ENCODE results near the gene KCTD16.

KCTD16 gene

GRCh38 chr5:144125163-144125726 lies 45.4 kb upstream of the KCTD16 start:
- Histone ChIP-seq H3K4me3 (ENCODE audit: low read depth, low read length) (no peak overlapping the region), H3K14ac (ENCODE audit: low read length) (no peak overlapping the region), H3K23ac (ENCODE audit: low read length) (no peak overlapping the region), H2BK12ac (ENCODE audit: low read length) (no peak overlapping the region), H4K91ac (ENCODE audit: low read depth, low read length) (no peak overlapping the region), H3K18ac (ENCODE audit: low read length) (no peak overlapping the region), H3K9ac (ENCODE audit: low read length) (no peak overlapping the region), H3K27me3 (ENCODE audit: insufficient read depth, low read length) (no peaks in the 10 kb centered on the region), H2AK5ac (ENCODE audit: low read length) (no peak overlapping the region), H3K79me1 (ENCODE audit: low read length) (no peaks in the 10 kb centered on the region), H2AFZ (ENCODE audit: insufficient read depth, low read length, poor library complexity) (no peak overlapping the region), H3K4me1 (ENCODE audit: control insufficient read depth in 1 of 2, insufficient read depth in 2 of 2, low read length in 2 of 2) (no peaks in the 10 kb centered on the region), H3K79me2 (ENCODE audit: control insufficient read depth, insufficient read depth, low read length, poor library complexity) (no peaks in the 10 kb centered on the region), H3K9me3 (ENCODE audit: insufficient read depth, low read depth, low read length) (no peaks in the 10 kb centered on the region), H2BK120ac (ENCODE audit: insufficient read depth, low read length, poor library complexity) (no peak overlapping the region), H2BK5ac (ENCODE audit: low read depth, low read length, poor library complexity) (no peak overlapping the region), H3K4ac (ENCODE audit: low read depth, low read length) (no peak overlapping the region), H4K12ac (ENCODE audit: low read depth, low read length) (no peak overlapping the region), H3K36me3 (ENCODE audit: control insufficient read depth in 1 of 2, insufficient read depth in 2 of 2, low read length in 2 of 2) (no peaks in the 10 kb centered on the region), H3K4me2 (ENCODE audit: low read length) (no peak overlapping the region), H4K8ac (ENCODE audit: low read depth, low read length) (no peak overlapping the region), H3K27ac (ENCODE audit: low read depth, low read length) (no peak overlapping the region)
- DNase-seq: no peak
- WGBS (ENCODE audit: extremely low coverage, insufficient coverage, insufficient read length): no CpG with 5 or more reads among the region's 4 CpGs

- no peaks in the 10 kb centered on the region for H3K9me3 ChIP-seq (ENCODE audit: insufficient read depth, low read depth, low read length)
- H2AK5ac ChIP-seq (ENCODE audit: low read length): no peak overlapping the region
- no peak overlapping the region for H3K4me3 ChIP-seq (ENCODE audit: low read depth, low read length)
- H2BK12ac ChIP-seq (ENCODE audit: low read length): no peak overlapping the region
- no peak overlapping the region for H3K18ac ChIP-seq (ENCODE audit: low read length)
- no CpG with 5 or more reads among the region's 4 CpGs for WGBS (ENCODE audit: extremely low coverage, insufficient coverage, insufficient read length)
- no peak overlapping the region for H3K27ac ChIP-seq (ENCODE audit: low read depth, low read length)
- no peaks in the 10 kb centered on the region for H3K4me1 ChIP-seq (ENCODE audit: control insufficient read depth in 1 of 2, insufficient read depth in 2 of 2, low read length in 2 of 2)
- no peak overlapping the region for H4K91ac ChIP-seq (ENCODE audit: low read depth, low read length)
- no peak overlapping the region for H3K9ac ChIP-seq (ENCODE audit: low read length)
- no peak overlapping the region for H3K23ac ChIP-seq (ENCODE audit: low read length)
- no peak overlapping the region for H2AFZ ChIP-seq (ENCODE audit: insufficient read depth, low read length, poor library complexity)
- H4K12ac ChIP-seq (ENCODE audit: low read depth, low read length): no peak overlapping the region
- H3K4ac ChIP-seq (ENCODE audit: low read depth, low read length): no peak overlapping the region
- H3K27me3 ChIP-seq (ENCODE audit: insufficient read depth, low read length): no peaks in the 10 kb centered on the region
- H3K14ac ChIP-seq (ENCODE audit: low read length): no peak overlapping the region
- no peak overlapping the region for H2BK120ac ChIP-seq (ENCODE audit: insufficient read depth, low read length, poor library complexity)
- DNase-seq: no peak
- no peaks in the 10 kb centered on the region for H3K79me1 ChIP-seq (ENCODE audit: low read length)
- H3K4me2 ChIP-seq (ENCODE audit: low read length): no peak overlapping the region
- H4K8ac ChIP-seq (ENCODE audit: low read depth, low read length): no peak overlapping the region
- H2BK5ac ChIP-seq (ENCODE audit: low read depth, low read length, poor library complexity): no peak overlapping the region
- no peaks in the 10 kb centered on the region for H3K79me2 ChIP-seq (ENCODE audit: control insufficient read depth, insufficient read depth, low read length, poor library complexity)
- H3K36me3 ChIP-seq (ENCODE audit: control insufficient read depth in 1 of 2, insufficient read depth in 2 of 2, low read length in 2 of 2): no peaks in the 10 kb centered on the region
Observed at GRCh38 chr5:144126707-144127106, 44.0 kb upstream of the KCTD16 start.

- no peak overlapping the region for H4K12ac ChIP-seq (ENCODE audit: low read depth, low read length)
- H3K27ac ChIP-seq (ENCODE audit: low read depth, low read length): no peak overlapping the region
- H2BK12ac ChIP-seq (ENCODE audit: low read length): no peak overlapping the region
- H2BK120ac ChIP-seq (ENCODE audit: insufficient read depth, low read length, poor library complexity): no peak overlapping the region
- H3K4me3 ChIP-seq (ENCODE audit: low read depth, low read length): no peak overlapping the region
- no peak overlapping the region for H4K91ac ChIP-seq (ENCODE audit: low read depth, low read length)
- H3K18ac ChIP-seq (ENCODE audit: low read length): no peak overlapping the region
- H3K79me1 ChIP-seq (ENCODE audit: low read length): no peaks in the 10 kb centered on the region
- no peaks in the 10 kb centered on the region for H3K79me2 ChIP-seq (ENCODE audit: control insufficient read depth, insufficient read depth, low read length, poor library complexity)
- H2AK5ac ChIP-seq (ENCODE audit: low read length): no peak overlapping the region
- H3K23ac ChIP-seq (ENCODE audit: low read length): no peak overlapping the region
- DNase-seq: no peak
- no peak overlapping the region for H3K9ac ChIP-seq (ENCODE audit: low read length)
- H3K27me3 ChIP-seq (ENCODE audit: insufficient read depth, low read length): no peaks in the 10 kb centered on the region
- H3K14ac ChIP-seq (ENCODE audit: low read length): no peak overlapping the region
- H3K9me3 ChIP-seq (ENCODE audit: insufficient read depth, low read depth, low read length): no peaks in the 10 kb centered on the region
- H3K36me3 ChIP-seq (ENCODE audit: control insufficient read depth in 1 of 2, insufficient read depth in 2 of 2, low read length in 2 of 2): no peaks in the 10 kb centered on the region
- H3K4ac ChIP-seq (ENCODE audit: low read depth, low read length): no peak overlapping the region
- H3K4me1 ChIP-seq (ENCODE audit: control insufficient read depth in 1 of 2, insufficient read depth in 2 of 2, low read length in 2 of 2): no peaks in the 10 kb centered on the region
- no peak overlapping the region for H2BK5ac ChIP-seq (ENCODE audit: low read depth, low read length, poor library complexity)
- H4K8ac ChIP-seq (ENCODE audit: low read depth, low read length): no peak overlapping the region
- H2AFZ ChIP-seq (ENCODE audit: insufficient read depth, low read length, poor library complexity): no peak overlapping the region
- H3K4me2 ChIP-seq (ENCODE audit: low read length): no peak overlapping the region
- WGBS (ENCODE audit: extremely low coverage, insufficient coverage, insufficient read length): no CpG with 5 or more reads among the region's 4 CpGs
Observed at GRCh38 chr5:144128844-144129243, 41.8 kb upstream of the KCTD16 start.

- Histone ChIP-seq H3K27ac (ENCODE audit: low read depth, low read length) (no peak overlapping the region), H3K14ac (ENCODE audit: low read length) (no peak overlapping the region), H2BK120ac (ENCODE audit: insufficient read depth, low read length, poor library complexity) (no peak overlapping the region), H4K91ac (ENCODE audit: low read depth, low read length) (no peak overlapping the region), H4K12ac (ENCODE audit: low read depth, low read length) (no peak overlapping the region), H3K79me1 (ENCODE audit: low read length) (no peaks in the 10 kb centered on the region), H3K79me2 (ENCODE audit: control insufficient read depth, insufficient read depth, low read length, poor library complexity) (no peaks in the 10 kb centered on the region), H2AFZ (ENCODE audit: insufficient read depth, low read length, poor library complexity) (no peak overlapping the region), H3K9me3 (ENCODE audit: insufficient read depth, low read depth, low read length) (no peaks in the 10 kb centered on the region), H3K23ac (ENCODE audit: low read length) (no peak overlapping the region), H3K4me1 (ENCODE audit: control insufficient read depth in 1 of 2, insufficient read depth in 2 of 2, low read length in 2 of 2) (no peaks in the 10 kb centered on the region), H2BK12ac (ENCODE audit: low read length) (no peak overlapping the region), H3K36me3 (ENCODE audit: control insufficient read depth in 1 of 2, insufficient read depth in 2 of 2, low read length in 2 of 2) (no peaks in the 10 kb centered on the region), H3K4ac (ENCODE audit: low read depth, low read length) (no peak overlapping the region), H3K4me2 (ENCODE audit: low read length) (no peak overlapping the region), H3K18ac (ENCODE audit: low read length) (no peak overlapping the region), H2AK5ac (ENCODE audit: low read length) (no peak overlapping the region), H3K27me3 (ENCODE audit: insufficient read depth, low read length) (no peaks in the 10 kb centered on the region), H3K9ac (ENCODE audit: low read length) (no peak overlapping the region), H4K8ac (ENCODE audit: low read depth, low read length) (no peak overlapping the region), H3K4me3 (ENCODE audit: low read depth, low read length) (no peak overlapping the region), H2BK5ac (ENCODE audit: low read depth, low read length, poor library complexity) (no peak overlapping the region)
- no CpG with 5 or more reads among the region's 4 CpGs for WGBS (ENCODE audit: extremely low coverage, insufficient coverage, insufficient read length)
- DNase-seq: no peak
Observed at GRCh38 chr5:144130306-144130705, 40.4 kb upstream of the KCTD16 start.

Measured in trophoblast cell (in vitro differentiated cells and primary cell).